Stomach smooth muscle (tissue), 2 donors: Measurements from ENCODE around the gene ETHE1.

Experiments used
- H3K27ac ChIP-seq: one replicate; pipeline ENCODE4 v1.7.0; 2013; ENCODE audit warnings: mild to moderate bottlenecking, low read length, inconsistent platforms
- H3K27me3 ChIP-seq, 2 donors: one replicate each; pipeline ENCODE4 v1.7.0; 2013; ENCODE audit warnings: low read length in 2 of 2; ENCODE audit not compliant: insufficient read depth in 2 of 2, control insufficient read depth in 1 of 2
- H3K36me3 ChIP-seq, 2 donors: one replicate each; pipeline ENCODE4 v1.7.0; 2013; ENCODE audit warnings: low read length in 2 of 2; ENCODE audit not compliant: control insufficient read depth in 2 of 2, insufficient read depth in 2 of 2
- H3K4me1 ChIP-seq: one replicate; pipeline ENCODE4 v1.7.0; 2013; ENCODE audit warnings: low read length; ENCODE audit not compliant: control insufficient read depth, insufficient read depth
- H3K4me3 ChIP-seq, 2 donors: one replicate each; pipeline ENCODE4 v1.7.0; 2013; ENCODE audit warnings: low read length in 2 of 2
- H3K9ac ChIP-seq, 2 donors: one replicate each; pipeline ENCODE4 v1.7.0; 2013; ENCODE audit warnings: low read length in 2 of 2, mild to moderate bottlenecking in 1 of 2
- H3K9me3 ChIP-seq, 2 donors: one replicate each; pipeline ENCODE4 v1.7.0; 2013; ENCODE audit warnings: low read length in 2 of 2; ENCODE audit not compliant: control insufficient read depth in 2 of 2
- donor health status: healthy.
- donor health status: Pancreatic carcinoma.

The ETHE1 gene

GRCh38 chr19:43534816-43535761, 8.1 kb upstream of the ETHE1 start:
- Histone ChIP-seq H3K9me3 (peaks cover 4 to 8% of the 10 kb centered on the region in 2 donors), H3K27me3 (no peaks in the 10 kb centered on the region), H3K4me3 (peak overlapping the region in 1 of 2 donors; percentile 85), H3K27ac (peak overlapping the region; percentile 92), H3K9ac (peak overlapping the region; percentile 60 to 69), H3K36me3 (peaks cover 9 to 12% of the 10 kb centered on the region in 2 donors), H3K4me1 (peaks cover 36% of the 10 kb centered on the region)

DNA sequence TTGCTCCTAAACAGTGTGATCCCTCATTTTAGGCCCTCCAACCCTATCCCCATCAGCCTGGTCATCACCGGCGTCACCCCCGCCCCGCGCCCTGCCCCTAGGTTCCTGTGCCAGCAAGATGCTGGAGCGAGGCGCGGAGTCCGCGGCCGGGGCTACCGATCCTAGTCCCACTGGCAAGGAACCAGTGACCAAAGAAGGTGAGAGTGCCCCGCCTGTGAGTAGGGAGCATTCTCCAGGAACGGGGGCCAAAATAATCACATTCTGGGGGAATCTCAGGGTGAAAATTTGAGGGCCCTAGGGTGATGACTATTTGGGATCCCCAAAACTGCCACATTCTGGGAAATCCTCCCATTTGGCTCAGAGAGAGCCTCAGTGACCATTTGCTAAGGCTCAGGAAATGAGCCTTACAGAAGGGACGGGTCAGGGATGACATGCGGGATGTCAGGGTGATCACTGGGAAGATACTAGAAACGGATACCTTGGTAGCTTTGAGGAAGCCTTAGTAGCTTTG, 7.4 kb upstream of the ETHE1 start:
- Histone ChIP-seq H3K4me3 (peak overlapping the region; percentile 50 to 85), H3K27me3 (no peaks in the 10 kb centered on the region), H3K36me3 (peaks cover 8 to 10% of the 10 kb centered on the region in 2 donors), H3K9ac (peak overlapping the region; percentile 68 to 69), H3K27ac (peak overlapping the region; percentile 92), H3K4me1 (peaks cover 36% of the 10 kb centered on the region), H3K9me3 (peaks cover 4 to 6% of the 10 kb centered on the region in 2 donors)

DNA sequence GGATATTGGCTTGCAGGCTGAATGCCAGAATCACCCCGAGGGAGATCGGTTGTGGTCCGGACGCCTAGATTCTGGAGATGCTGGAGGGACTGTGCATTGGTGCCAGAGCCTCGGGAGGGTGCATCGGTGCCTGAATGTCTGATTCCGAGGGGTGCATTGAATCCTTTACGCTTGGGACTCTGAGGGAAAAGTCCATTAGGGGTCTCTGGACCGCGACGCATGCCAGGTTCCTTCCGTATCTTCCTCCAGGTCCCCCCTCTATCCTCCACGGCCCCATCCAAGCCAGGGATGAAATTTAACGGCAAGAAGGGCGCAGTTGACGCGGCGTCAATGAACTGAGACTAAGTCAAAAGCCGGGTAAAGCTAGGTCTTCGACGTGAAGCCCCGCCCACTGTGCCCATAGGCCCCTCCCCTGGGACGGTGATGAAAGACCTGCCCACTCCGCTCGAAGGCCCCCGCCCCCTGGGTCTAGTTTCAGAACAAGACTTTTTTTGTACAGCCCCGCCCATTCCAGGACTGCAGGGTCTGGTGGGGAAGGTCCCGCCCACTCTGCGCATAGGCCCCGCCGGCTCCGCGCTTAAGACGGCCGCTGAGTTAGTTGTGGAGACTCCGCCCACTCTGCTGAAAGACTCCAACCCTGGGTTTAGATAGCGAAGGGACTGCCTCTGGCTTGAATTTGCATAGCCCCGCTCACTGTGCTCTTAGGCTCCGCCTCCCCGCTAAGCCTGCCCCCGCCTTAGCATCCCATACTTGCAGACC, 6.7 kb upstream of the ETHE1 start:
- no peaks in the 10 kb centered on the region for H3K27me3 ChIP-seq
- peak overlapping the region; percentile 68 to 85 for H3K4me3 ChIP-seq
- H3K27ac ChIP-seq, result peak overlapping the region; percentile 92
- peaks cover 4 to 5% of the 10 kb centered on the region in 2 donors for H3K36me3 ChIP-seq
- H3K9me3 ChIP-seq, result peaks cover 2 to 3% of the 10 kb centered on the region in 2 donors
- H3K4me1 ChIP-seq, result peaks cover 36% of the 10 kb centered on the region
- peak overlapping the region; percentile 69 to 80 for H3K9ac ChIP-seq

DNA sequence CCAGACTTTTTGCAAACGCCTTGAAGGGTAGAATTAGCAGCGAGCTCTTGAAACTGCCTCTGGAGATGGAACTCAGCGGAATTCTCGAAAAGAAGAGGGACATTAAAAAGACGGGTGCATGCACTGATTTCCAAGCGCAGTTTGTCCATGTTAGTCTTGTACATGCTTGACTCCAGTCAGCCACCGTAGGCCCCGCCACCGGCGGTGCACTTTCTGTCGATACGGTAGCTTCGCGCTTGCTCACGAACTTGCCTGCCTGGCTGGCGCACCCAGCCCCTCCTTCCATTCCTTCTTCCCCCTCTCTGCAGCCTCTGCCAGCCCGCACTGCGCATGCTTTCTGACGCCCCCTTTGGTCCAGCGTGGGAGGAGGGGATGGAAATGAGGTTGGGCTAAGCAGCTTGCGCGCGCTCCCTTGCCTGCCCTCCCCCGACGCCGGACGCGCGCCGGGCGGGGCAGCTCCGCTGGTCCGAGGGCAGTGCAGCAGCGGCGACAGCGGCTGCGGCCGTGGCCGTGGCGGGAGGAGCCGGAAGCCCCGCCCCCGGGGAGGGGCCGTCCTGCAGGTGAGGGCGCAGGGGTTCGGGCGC, 6.1 kb upstream of the ETHE1 start, which contains the start of gene ZNF575:
Gene ZNF575 (plus strand): TSS at position 227 of the 584 bp plus-strand sequence. CDS start 1,235 bp downstream, outside the sequence.
- Histone ChIP-seq H3K9me3 (no peaks in the 10 kb centered on the region), H3K4me3 (peak within 1 kb of the TSS; percentile 68 to 85), H3K27ac (peak within 1 kb of the TSS; percentile 92), H3K36me3 (no peaks in the 10 kb centered on the region), H3K4me1 (peaks cover 36% of the 10 kb centered on the region), H3K27me3 (no peaks in the 10 kb centered on the region), H3K9ac (peak within 1 kb of the TSS; percentile 56 to 80)

DNA sequence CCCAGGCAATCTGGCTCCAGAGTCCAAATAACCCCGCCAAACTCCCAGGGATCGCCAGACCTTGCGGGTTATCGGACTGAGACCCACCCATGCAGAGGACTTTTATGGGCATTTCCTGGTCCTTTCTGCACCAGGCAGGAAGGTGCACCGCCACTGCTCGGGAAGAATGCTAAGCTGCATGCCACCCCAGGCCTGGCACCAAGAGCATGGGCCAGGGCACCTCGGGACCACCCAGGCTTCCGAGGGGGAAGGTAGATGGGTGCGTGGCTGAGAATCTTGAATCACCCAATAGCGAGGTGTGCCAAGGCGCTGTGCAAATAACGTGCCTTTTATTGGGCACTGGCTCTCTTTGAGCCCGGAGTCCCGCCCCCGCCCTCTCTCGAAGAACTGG, 5.6 kb upstream of the ETHE1 start:
- Histone ChIP-seq H3K4me3 (peak overlapping the region; percentile 68 to 85), H3K9ac (peak overlapping the region; percentile 56 to 80), H3K36me3 (no peaks in the 10 kb centered on the region), H3K4me1 (peaks cover 36% of the 10 kb centered on the region), H3K27ac (peak overlapping the region; percentile 92), H3K9me3 (no peaks in the 10 kb centered on the region), H3K27me3 (no peaks in the 10 kb centered on the region)

GRCh38 chr19:43527860-43528622, 1.0 kb upstream of the ETHE1 start:
- no peaks in the 10 kb centered on the region for H3K36me3 ChIP-seq
- no peaks in the 10 kb centered on the region for H3K27me3 ChIP-seq
- peak overlapping the region in 1 of 2 donors; percentile 92 for H3K4me3 ChIP-seq
- H3K9me3 ChIP-seq, result no peaks in the 10 kb centered on the region
- no peak overlapping the region for H3K9ac ChIP-seq
- H3K27ac ChIP-seq, result no peak overlapping the region
- H3K4me1 ChIP-seq, result peaks cover 34% of the 10 kb centered on the region

DNA sequence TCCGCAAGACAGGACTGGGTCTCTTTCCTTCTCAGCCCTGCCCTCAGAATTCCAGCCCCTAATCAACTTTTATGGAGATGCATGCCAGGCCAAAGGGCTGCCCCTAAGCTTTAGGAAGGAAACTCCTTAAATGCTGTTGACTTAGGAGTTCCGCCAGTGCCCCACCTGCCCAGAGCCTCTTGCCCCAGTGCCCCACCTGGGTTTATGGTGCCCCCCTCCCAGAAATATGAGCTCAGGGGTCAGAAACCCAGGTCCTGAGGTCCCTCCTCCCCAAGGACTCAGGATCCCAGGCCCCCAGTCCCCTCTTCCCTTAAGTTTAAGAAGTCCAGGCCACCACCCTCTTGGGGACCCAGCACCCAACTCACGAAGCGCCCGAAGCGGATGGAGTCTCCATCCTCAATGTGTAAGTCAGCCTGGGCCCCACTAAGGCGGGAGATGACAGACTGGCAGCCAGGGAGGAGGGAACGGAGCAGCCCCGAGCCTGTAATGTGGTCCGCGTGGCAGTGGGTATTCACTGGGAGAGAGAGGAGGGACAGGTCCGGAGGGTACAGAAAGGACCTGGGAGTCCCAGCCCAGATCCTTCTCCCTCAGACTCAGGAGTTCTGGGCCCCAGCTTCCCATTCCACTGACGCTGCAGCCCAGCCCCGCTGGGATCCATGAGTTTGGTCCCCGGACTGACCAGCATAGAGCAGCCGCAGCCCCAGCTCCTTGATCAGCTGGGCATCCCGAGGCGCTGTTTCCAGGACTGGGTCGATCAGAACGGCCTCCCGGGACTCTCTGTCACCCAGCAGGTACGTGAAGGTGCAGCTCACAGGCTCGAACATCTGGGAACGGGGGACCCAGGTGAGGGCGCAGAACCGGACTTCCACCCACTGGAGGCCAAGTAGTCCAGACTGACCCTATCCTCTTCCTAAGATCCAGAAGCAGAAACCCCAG, 897 bp downstream of the ETHE1 start:
- peaks cover 24% of the 10 kb centered on the region for H3K4me1 ChIP-seq
- peak overlapping the region; percentile 88 to 92 for H3K4me3 ChIP-seq
- no peaks in the 10 kb centered on the region for H3K36me3 ChIP-seq
- H3K27me3 ChIP-seq, result no peaks in the 10 kb centered on the region
- H3K27ac ChIP-seq, result peak overlapping the region; percentile 76
- no peaks in the 10 kb centered on the region for H3K9me3 ChIP-seq
- peak overlapping the region; percentile 82 to 84 for H3K9ac ChIP-seq

DNA sequence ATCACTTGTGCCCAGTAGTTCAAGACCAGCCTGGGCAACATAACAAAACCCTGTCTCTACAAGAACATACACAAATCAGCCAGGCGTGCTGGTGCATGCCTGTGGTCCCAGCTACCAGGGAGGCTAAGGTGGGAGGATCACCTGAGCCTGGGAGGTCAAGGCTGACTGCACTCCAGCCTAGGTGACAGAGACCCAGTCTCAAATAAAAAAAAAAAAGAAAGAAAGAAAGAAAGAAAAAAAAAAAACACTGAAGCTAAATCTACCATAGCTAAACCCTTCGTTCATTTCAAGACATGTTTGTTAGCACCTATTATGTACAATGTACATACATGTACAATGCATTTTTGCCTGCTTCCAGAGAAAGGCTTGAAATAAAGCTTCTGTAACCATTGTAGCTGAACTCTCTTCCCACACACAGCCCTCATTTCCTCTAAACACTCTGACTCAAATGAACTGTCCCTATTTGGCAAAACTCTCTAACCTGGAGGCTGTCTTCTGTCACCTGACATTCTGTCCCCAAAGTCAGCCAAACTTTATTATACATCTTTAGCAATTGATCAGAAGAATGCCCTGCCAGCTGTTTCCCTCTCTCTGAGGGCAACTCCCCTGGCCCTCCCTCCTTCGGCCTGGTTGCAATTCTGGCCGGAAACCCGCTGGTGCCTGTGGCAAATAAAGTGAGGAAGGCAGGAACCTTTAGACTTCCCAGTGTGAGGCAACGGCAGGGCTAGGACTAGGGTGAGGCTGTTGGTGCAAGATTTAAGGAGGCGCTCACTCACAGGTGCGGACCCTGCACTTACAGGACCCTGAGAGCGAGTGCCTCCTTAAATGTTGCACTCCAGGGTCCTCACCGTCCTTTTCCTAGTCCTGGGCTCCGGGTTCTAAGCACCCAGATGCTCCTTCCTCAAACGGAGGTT, 1.8 kb downstream of the ETHE1 start:
- Histone ChIP-seq H3K9ac (peak overlapping the region; percentile 82 to 84), H3K4me1 (peaks cover 24% of the 10 kb centered on the region), H3K36me3 (no peaks in the 10 kb centered on the region), H3K9me3 (no peaks in the 10 kb centered on the region), H3K27me3 (no peaks in the 10 kb centered on the region), H3K4me3 (peak overlapping the region; percentile 88 to 92), H3K27ac (peak overlapping the region; percentile 76)
